Middle frontal gyrus (tissue), 1 donor: Measurements from ENCODE around the gene SETX.

ENCODE experiments used
- DNase-seq: peaks from one replicate; pipeline ENCODE4 v3.0.0-alpha.2; 2015; ENCODE audit warnings: low spot score; ENCODE audit errors: extremely low spot score

The SETX gene

GRCh38 chr9:132364068-132364467, 9.3 kb upstream of the SETX start:
- DNase-seq = no peak

- no peak for DNase-seq
Measured at GRCh38 chr9:132357764-132358163, 3.0 kb upstream of the SETX start.

GRCh38 chr9:132356324-132356924, 1.6 kb upstream of the SETX start:
- DNase-seq = no peak

GRCh38 chr9:132351404-132352045, 3.3 kb downstream of the SETX start:
- no peak for DNase-seq

GRCh38 chr9:132350861-132351315, 3.9 kb downstream of the SETX start:
- DNase-seq = no peak

- no peak for DNase-seq
Measured at GRCh38 chr9:132348676-132349075, 6.1 kb downstream of the SETX start.

GRCh38 chr9:132346177-132346576, 8.6 kb downstream of the SETX start:
- no peak for DNase-seq

GRCh38 chr9:132341177-132341840, 13.5 kb downstream of the SETX start:
- DNase-seq = no peak

GRCh38 chr9:132334364-132334763, 20.4 kb downstream of the SETX start:
- DNase-seq = no peak

- DNase-seq = no peak
Measured at GRCh38 chr9:132333556-132333955, 21.2 kb downstream of the SETX start.

- DNase-seq = no peak
Measured at GRCh38 chr9:132328580-132328979, 26.2 kb downstream of the SETX start.

GRCh38 chr9:132327537-132327936, 27.2 kb downstream of the SETX start:
- no peak for DNase-seq

- DNase-seq = no peak
Measured at GRCh38 chr9:132324425-132324824, 30.4 kb downstream of the SETX start.

- DNase-seq = no peak
Measured at GRCh38 chr9:132319421-132320110, 35.2 kb downstream of the SETX start.

- no peak for DNase-seq
Measured at GRCh38 chr9:132312873-132313272, 41.9 kb downstream of the SETX start.

- no peak for DNase-seq
Measured at GRCh38 chr9:132312426-132312825, 42.4 kb downstream of the SETX start.

- no peak for DNase-seq
Measured at GRCh38 chr9:132311978-132312377, 42.8 kb downstream of the SETX start.

- DNase-seq = no peak
Measured at GRCh38 chr9:132309056-132309455, 45.7 kb downstream of the SETX start.

- no peak for DNase-seq
Measured at GRCh38 chr9:132301521-132301920, 53.3 kb downstream of the SETX start.

- DNase-seq = no peak
Measured at GRCh38 chr9:132299221-132299620, 55.6 kb downstream of the SETX start.

GRCh38 chr9:132295181-132295580, 59.6 kb downstream of the SETX start:
- DNase-seq = no peak

- no peak for DNase-seq
Measured at GRCh38 chr9:132293145-132293721, 61.6 kb downstream of the SETX start.
